SIG-M5 treated with dmso at 0.1 percent for 504 hours (cell line): ENCODE results near the gene MAGEC2.

ENCODE experiments used
- DNase-seq: peaks from one replicate; lab custom pipeline; 2025; ENCODE audit not compliant: unreplicated experiment; lab: John Stamatoyannopoulos, UW

Gene MAGEC2, protein sequence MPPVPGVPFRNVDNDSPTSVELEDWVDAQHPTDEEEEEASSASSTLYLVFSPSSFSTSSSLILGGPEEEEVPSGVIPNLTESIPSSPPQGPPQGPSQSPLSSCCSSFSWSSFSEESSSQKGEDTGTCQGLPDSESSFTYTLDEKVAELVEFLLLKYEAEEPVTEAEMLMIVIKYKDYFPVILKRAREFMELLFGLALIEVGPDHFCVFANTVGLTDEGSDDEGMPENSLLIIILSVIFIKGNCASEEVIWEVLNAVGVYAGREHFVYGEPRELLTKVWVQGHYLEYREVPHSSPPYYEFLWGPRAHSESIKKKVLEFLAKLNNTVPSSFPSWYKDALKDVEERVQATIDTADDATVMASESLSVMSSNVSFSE

DNA sequence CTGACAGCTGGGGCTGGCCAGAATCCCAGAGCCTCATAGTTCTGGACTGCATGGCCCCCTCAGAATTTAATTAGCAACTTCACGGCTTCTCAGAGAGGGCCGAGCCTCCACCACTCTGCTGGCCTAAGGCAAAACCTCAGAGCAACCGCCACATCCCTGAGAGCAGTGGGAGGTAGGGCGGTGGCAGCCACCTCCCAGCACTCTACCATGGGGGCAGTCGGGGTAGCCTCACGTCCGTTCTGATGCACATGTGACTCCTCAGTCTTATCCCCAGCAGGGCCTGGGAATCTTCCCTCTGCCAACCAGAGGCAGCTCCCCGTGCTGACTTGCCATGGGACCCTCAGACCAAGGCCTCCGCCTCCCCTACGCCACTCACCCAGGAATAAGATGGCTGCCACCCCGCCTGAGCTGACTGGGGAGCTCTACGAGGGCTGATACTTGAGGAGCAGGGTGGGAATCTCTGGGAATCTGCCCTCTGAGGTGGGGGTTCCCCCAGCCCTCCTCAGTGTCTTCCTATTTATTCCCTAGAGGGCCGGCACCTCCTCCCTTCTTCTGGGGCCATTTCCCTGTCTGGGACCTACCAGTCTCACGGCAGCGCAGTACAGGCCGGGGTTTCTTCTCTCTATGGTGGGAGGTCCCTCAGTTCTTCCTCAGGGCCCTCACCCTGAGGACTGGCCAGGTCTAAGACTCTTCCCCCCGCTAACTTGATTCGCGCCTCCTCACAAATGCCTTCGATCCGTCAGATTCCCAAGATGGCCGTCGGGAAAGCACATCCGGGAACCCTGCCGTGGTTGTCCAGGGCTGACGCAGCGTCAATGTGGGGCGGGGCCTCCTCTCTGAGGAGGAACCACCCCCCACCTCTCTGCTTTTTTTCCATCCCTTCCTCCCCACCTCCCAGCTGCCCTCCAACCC is at the start of gene MAGEC2:
MAGEC2 (minus strand) TSS at position 769 of the 912 bp plus-strand sequence. CDS start 1,303 bp downstream, outside the sequence.
- DNase-seq: no peak

DNA sequence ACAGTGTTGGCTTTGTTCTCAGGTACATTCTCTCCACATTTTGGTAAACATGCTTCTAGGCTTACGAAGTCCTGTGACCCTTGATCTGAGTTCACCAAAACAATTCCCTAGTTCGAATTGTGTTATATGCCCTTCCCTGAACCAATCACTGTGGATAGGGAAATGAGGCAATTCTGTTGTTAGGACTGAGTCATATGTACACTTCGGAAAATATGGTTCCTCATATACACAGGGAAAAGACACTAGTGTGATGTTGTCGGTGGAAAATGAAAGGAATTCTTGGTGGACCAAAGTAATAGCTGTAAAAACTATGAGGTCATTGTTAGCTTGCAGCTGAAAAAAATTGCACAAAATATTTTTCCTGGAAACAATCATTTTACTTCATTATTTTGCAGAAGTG is 46.6 kb upstream of the MAGEC2 start:
- DNase-seq: no peak

GRCh38 chrX:142251202-142251601 is 46.1 kb upstream of the MAGEC2 start:
- no peak for DNase-seq

DNA sequence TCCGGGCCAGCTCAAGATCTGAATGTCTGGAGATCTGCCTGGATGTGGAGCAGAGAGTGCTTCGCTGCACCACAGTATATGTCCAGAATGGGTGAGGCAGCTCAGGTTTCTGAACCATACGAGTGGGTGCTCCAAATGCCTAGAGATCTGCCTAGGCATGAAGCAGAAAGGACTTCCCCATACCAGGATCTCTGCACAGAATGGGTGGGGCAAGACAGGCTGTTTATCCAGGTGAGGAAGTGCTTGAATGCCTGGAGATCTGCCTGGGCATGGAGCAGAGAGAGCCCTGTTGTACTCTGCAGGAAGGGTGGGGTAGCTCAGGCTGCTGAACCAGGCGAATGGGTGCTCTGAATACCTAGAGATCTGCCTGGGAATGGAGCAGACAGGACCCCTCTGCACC is 45.4 kb upstream of the MAGEC2 start:
- DNase-seq: no peak

DNA sequence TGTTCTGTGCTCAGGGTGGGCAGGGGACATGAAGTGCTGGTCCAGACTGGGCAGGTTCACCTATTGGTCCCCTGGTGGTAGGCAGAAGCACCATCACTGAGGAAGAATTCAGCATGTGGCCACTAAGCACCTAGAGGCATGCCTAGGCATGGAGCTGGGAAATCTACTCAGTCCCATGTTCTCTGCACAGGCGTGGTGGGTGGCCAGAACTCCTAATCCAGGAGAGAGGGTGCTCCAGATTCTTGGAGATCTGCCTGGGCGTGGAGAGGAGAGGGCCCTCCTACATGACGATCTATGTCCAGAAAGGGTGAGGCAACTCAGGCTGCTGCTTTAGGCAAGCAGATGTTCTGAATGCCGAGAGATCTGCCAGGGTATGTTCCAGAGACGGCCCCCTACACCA is 44.6 kb upstream of the MAGEC2 start:
- no peak for DNase-seq

GRCh38 chrX:142244568-142244967 is 39.5 kb upstream of the MAGEC2 start:
- no peak for DNase-seq

GRCh38 chrX:142238536-142238935 is 33.4 kb upstream of the MAGEC2 start:
- DNase-seq: no peak

DNA sequence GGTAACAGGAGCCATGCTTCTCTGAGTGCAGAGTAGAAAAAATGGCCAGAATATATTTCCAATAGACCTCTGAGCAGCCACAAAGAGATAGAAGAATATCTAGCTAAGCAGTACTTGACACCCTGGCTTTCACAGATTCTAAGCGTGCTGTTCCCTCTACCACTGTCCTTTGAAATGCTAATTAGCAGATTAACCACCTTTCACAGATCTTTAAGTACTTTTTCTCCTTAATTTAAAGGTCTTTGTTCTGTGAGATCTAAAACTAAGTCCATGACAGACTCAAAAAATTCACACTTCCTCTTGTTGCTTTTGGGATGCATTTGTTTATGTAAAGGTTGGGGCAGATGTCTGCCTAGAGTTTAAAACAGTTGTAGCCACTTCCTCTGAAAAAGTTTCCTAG is 28.3 kb upstream of the MAGEC2 start:
- no peak for DNase-seq

DNA sequence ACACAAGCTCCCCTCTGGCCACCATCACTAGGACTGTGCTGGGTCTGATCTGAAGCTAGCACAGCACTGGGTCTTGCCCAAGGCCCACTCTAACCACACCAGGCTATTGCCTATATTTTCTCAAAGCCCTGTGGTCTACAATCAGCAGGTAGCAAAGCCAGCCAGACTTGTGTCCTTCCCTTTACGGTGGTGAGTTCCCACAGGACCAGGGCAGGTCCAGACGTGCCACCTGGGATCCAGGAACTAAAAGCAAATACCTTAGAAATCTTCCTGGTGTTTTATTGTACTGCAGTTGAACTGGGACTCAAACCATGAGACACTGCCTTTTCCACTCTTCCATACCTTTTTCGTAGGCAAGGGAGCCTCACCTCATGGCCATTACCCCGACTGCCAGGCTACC is 9.0 kb upstream of the MAGEC2 start:
- no peak for DNase-seq

DNA sequence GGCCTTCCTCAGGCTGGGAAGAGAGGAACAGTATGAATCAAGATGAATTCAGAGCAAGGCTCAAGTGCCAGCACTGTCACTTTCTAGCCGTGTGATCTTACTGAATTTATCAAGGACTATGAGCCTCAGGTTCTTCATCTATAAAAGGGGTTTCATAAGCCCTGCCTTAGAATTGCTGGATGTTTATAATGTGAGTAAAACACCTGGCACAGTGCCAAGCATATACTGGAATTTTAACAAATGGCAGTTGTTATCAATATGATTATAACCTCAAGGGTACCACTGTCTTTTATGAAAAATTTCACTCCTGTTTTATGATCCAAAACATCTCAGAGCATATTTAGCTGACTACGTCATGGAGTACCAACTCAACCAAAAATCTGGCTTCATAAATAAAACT is 4.0 kb downstream of the MAGEC2 start:
- DNase-seq: no peak

- DNase-seq: no peak
Observed at GRCh38 chrX:142186103-142186502, 19.0 kb downstream of the MAGEC2 start.

- no peak for DNase-seq
Observed at GRCh38 chrX:142184756-142185602, 20.1 kb downstream of the MAGEC2 start.

DNA sequence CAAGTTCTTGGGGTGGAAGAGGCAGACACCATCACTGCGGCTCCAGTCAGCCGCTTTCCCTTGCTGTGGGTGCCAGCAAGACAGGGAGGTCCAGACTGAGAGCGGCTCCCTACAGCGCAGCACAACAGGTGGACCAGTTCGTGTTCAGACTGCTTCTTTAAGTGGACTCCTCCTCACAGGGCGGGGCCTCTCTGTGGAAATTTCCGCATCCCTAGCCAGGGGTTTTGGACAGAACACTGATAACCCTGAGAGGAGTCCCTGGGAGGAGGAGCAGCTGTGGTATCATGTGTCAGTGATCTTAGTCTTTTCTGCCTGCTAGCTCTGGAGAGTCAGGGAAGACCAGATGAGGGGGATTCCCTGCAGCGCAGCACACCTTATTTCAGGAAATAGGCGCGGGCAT is 48.5 kb downstream of the MAGEC2 start:
- DNase-seq: no peak
